Stimulated activated CD4-positive, alpha-beta T cell treated with anti-CD3 and anti-CD28 coated beads, Interleukin-15, amount 100 ng/mL, for 48 hours (primary cell): ENCODE data around the gene PLEKHF1.

ENCODE experiments used
- DNase-seq, 2 donors: peaks; one replicate each; pipeline ENCODE4 v3.0.0-alpha.2; 2020; ENCODE audit warnings: low read depth in 2 of 2

PLEKHF1 gene

DNA sequence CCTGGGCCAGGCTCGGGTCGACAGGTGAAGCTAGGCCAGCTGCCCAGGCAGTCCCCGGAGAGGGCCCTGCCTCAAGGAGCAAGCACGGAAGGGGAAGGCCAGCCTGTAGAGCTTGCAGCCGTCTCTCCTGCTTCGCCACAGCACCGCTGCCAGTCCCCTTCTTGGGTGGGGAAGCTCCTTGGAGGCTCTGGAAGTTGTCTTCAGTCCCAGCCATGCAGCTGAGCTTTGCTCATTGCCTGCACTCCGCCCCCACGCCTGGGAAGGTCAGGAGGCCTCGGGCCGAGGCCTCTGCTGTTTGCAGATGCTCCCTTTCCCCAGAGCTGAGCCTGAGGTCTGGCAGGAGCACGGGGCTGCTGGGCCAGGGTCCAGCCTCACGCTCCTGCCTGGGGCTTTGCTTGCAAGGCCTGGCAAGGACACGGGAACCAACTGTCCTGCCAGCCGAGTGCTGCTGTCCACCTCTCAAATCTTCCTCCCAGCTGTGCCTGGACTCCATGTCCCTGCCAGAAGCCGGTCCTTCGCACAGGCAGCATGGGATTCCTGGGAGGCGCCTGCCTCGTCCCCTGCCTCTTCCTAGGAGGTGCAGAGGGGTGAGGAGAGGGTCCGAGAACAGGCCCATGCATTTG lies 13.3 kb downstream of the PLEKHF1 start:
- DNase-seq = no peak

- no peak for DNase-seq
Measured at GRCh38 chr19:29679598-29680210, 14.4 kb downstream of the PLEKHF1 start.

- DNase-seq = peak; percentile 76
Measured at GRCh38 chr19:29680447-29680846, 15.2 kb downstream of the PLEKHF1 start.

DNA sequence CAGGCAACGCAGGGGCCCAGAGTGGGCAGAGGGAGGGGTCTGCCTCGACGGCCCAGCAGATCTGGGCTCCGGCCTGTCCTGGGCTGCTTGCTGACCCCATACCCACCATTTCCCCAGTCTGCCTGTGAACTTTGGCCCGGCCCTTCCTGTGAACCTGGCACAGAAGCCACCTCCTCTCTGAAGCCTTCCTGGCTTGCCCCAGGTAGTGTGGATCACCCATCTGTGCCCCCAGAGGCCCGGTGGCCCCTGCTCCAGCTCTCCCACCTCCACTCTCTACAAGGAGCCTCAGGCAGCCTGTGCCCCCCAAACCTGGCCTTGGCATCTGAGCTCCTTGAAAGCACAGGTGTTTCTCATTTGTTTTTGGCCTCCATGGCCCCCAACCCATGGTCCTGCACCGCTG lies 15.7 kb downstream of the PLEKHF1 start:
- DNase-seq = no peak

GRCh38 chr19:29681422-29682235 lies 16.4 kb downstream of the PLEKHF1 start:
- no peak for DNase-seq

- no peak for DNase-seq
Measured at GRCh38 chr19:29682236-29682895, 17.1 kb downstream of the PLEKHF1 start.

DNA sequence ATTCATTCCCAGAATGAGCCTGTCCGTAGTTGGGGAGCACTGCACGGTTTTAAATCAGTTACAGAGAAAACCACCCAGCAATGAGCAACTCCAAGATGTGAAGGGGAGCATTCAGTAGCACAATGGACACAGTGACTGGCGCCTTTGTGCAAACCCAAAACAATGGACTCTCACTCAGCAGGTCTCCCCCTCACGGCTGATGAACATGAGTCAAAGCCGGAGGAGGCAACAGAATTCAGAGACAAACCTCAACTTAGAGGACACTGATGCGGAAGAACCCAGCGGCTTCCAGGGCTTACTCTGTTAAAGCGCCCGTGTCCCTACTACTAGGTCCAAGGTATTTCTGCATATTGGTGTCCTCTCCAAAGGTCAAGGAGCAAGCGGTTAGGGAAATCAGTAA lies 17.7 kb downstream of the PLEKHF1 start:
- DNase-seq = no peak

DNA sequence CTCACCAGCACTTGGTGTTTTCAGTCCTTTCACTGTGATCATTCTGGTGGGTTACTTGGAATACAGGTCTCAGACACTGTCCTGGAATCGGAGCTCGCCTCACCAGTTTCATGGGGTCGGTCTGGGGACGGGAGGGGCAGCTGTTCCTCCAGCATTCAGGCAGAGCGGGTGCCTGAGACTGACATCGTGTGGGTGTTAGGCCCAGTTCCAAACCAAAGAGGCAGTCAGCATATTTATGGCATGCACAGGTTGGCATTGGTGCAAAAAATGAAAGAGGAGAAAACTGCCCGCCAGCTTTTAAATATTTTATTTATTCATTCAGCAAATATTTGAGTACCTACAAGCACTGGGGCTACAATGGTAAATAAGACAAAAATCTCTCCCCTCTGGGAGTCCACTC lies 20.1 kb downstream of the PLEKHF1 start:
- DNase-seq = no peak

DNA sequence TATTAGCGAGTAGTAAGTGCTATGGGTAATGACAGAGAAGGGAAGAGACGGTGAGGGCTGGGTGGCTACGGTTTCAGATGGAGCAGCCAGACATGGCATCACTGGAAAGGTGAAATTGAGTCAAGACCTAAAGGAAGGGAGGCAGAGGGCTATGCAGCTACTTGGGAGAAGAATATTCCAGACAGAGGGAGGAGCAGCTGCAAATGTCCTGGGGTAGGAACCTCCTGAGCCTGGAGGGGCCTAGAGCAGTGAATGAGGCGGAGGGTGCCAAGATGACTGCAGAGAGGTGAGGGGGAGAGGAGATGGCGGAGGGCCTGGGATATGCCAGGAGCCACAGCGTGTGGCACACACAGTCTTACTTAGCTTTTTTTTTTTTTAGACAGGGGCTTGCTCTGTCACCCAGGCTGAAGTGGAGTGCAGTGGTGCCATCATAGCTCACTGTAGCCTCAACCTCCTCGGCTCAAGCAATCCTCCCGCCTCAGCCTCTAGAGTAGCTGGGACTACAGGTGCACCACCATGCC lies 21.1 kb downstream of the PLEKHF1 start:
- DNase-seq = no peak

GRCh38 chr19:29687244-29687896 lies 22.1 kb downstream of the PLEKHF1 start:
- DNase-seq = peak; percentile 58 to 68

- DNase-seq = no peak
Measured at GRCh38 chr19:29687897-29688728, 22.9 kb downstream of the PLEKHF1 start.

DNA sequence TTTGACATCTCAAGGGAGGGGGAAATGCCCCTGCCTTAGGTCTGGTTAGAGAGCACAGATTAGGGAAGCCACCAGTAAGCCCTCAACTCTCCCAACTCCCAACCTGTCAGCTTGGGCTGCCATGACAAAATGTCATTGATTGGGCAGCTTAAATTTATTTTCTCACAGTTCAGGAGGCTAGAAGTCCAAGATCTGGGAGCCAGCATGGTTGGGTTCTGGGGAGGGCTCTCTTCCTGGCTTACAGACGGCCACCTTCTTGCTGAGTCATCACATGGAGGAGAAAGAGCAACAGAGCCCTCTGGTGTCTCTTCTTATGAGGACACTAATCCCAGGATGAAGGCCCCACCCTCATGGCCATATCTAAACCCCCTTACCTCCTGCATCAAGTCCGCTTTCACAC lies 25.6 kb downstream of the PLEKHF1 start:
- DNase-seq = no peak

DNA sequence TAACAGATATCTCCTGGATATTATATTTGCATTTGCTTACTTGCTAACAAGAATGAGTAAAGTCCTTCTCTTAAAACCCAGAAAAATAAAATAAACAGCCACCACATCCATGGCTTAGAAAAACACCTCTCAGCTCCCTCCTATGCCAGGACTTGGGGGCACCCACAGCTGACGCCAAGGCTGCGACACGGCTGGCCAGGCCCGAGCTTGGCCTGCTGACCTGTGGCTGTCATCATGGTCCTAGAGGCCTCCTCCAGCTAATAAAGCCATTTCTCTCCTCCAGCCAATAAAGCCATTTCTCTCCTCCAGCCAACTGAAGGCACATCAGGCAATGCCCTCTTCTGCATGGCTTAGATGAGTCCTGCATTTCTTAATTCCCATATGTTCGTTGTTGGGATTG lies 28.9 kb downstream of the PLEKHF1 start:
- DNase-seq = no peak

GRCh38 chr19:29694669-29695627 lies 29.7 kb downstream of the PLEKHF1 start:
- peak; percentile 61 to 78 for DNase-seq

DNA sequence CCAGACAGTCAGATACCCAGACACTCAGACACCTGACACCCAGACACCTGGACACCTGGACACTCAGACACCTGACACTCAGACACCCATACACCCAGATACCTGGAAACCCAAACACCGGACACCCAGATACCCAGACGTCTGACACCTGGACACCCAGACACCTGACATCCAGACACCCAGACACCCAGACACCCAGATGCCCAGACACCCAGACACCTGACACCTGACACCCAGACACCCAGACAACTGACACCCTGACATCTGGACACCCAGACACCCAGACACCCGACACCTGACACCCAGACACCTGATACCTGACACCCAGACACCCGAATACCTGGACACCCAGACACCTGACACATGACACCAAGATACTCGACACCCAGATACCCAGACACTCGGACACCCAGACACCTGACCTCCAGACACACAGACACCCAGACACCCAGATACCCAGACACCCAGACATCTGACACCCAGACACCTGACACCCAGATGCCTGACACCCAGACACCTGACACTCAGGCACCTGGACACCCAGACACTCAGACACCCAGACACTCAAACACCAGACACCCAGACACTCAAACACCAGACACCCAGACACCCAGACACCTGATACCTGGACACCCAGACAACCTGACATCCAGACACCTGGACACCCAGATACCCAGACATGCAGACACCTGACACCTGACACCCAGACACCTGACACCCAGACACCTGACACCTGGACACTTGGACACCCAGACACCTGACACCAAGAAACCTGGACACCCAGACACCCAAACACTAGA lies 30.7 kb downstream of the PLEKHF1 start:
- no peak for DNase-seq

- no peak for DNase-seq
Measured at GRCh38 chr19:29696565-29696846, 31.2 kb downstream of the PLEKHF1 start.

- DNase-seq = no peak
Measured at GRCh38 chr19:29697523-29698261, 32.4 kb downstream of the PLEKHF1 start.

- DNase-seq = no peak
Measured at GRCh38 chr19:29699861-29700260, 34.6 kb downstream of the PLEKHF1 start.
